ENCODE results near the gene PCID2.

The PCID2 gene

GRCh38 chr13:113187263-113187669 lies 21.2 kb downstream of the PCID2 start:
- H3K27ac ChIP-seq (ENCODE audit: low read depth, low read length), result no peak overlapping the region
- WGBS (ENCODE audit: extremely low coverage, insufficient coverage, insufficient read length), result no CpG with 5 or more reads among the region's 9 CpGs
- DNase-seq, result peak; percentile 92 to 96

GRCh38 chr13:113186061-113186900 lies 22.2 kb downstream of the PCID2 start:
- Histone ChIP-seq H3K4me2 (ENCODE audit: low read length) (no peak overlapping the region), H2BK120ac (ENCODE audit: insufficient read depth, low read length, poor library complexity) (no peak overlapping the region), H4K91ac (ENCODE audit: low read depth, low read length) (no peak overlapping the region), H2AK5ac (ENCODE audit: low read length) (no peak overlapping the region), H4K8ac (ENCODE audit: low read depth, low read length) (peak overlapping the region; percentile 33), H3K4ac (ENCODE audit: low read depth, low read length) (no peak overlapping the region), H3K27ac (ENCODE audit: low read depth, low read length) (no peak overlapping the region), H3K79me1 (ENCODE audit: low read length) (no peaks in the 10 kb centered on the region), H3K18ac (ENCODE audit: low read length) (no peak overlapping the region), H3K79me2 (ENCODE audit: control insufficient read depth, insufficient read depth, low read length, poor library complexity) (no peaks in the 10 kb centered on the region), H3K27me3 (ENCODE audit: insufficient read depth, low read length) (no peaks in the 10 kb centered on the region), H2BK5ac (ENCODE audit: low read depth, low read length, poor library complexity) (no peak overlapping the region), H3K9ac (ENCODE audit: low read length) (peak overlapping the region; percentile 46), H3K36me3 (ENCODE audit: control insufficient read depth in 1 of 2, insufficient read depth in 2 of 2, low read length in 2 of 2) (peaks cover 23 to 33% of the 10 kb centered on the region in 2 experiments), H3K4me1 (ENCODE audit: control insufficient read depth in 1 of 2, insufficient read depth in 2 of 2, low read length in 2 of 2) (peaks cover 0 to 4% of the 10 kb centered on the region in 2 experiments), H2BK12ac (ENCODE audit: low read length) (no peak overlapping the region), H4K12ac (ENCODE audit: low read depth, low read length) (no peak overlapping the region), H3K14ac (ENCODE audit: low read length) (no peak overlapping the region), H3K23ac (ENCODE audit: low read length) (no peak overlapping the region), H2AFZ (ENCODE audit: insufficient read depth, low read length, poor library complexity) (no peak overlapping the region), H3K4me3 (ENCODE audit: low read depth, low read length) (no peak overlapping the region), H3K9me3 (ENCODE audit: insufficient read depth, low read depth, low read length) (no peaks in the 10 kb centered on the region)
- no peak for DNase-seq
- WGBS (ENCODE audit: extremely low coverage, insufficient coverage, insufficient read length), result no CpG with 5 or more reads among the region's 13 CpGs

More at GRCh38 chr13:113187263-113187669, 21.2 kb downstream of the PCID2 start:
- no peak overlapping the region for H3K23ac ChIP-seq (ENCODE audit: low read length)
- no peaks in the 10 kb centered on the region for H3K79me2 ChIP-seq (ENCODE audit: control insufficient read depth, insufficient read depth, low read length, poor library complexity)
- no peak overlapping the region for H4K12ac ChIP-seq (ENCODE audit: low read depth, low read length)
- H2BK5ac ChIP-seq (ENCODE audit: low read depth, low read length, poor library complexity), result no peak overlapping the region
- H3K79me1 ChIP-seq (ENCODE audit: low read length), result no peaks in the 10 kb centered on the region
- no peaks in the 10 kb centered on the region for H3K9me3 ChIP-seq (ENCODE audit: insufficient read depth, low read depth, low read length)
- H3K4me1 ChIP-seq (ENCODE audit: control insufficient read depth in 1 of 2, insufficient read depth in 2 of 2, low read length in 2 of 2), result peaks cover 0 to 4% of the 10 kb centered on the region in 2 experiments
- H2AFZ ChIP-seq (ENCODE audit: insufficient read depth, low read length, poor library complexity), result no peak overlapping the region
- H3K14ac ChIP-seq (ENCODE audit: low read length), result no peak overlapping the region
- peaks cover 19 to 29% of the 10 kb centered on the region in 2 experiments for H3K36me3 ChIP-seq (ENCODE audit: control insufficient read depth in 1 of 2, insufficient read depth in 2 of 2, low read length in 2 of 2)
- no peak overlapping the region for H3K9ac ChIP-seq (ENCODE audit: low read length)
- H2BK12ac ChIP-seq (ENCODE audit: low read length), result no peak overlapping the region
- H2BK120ac ChIP-seq (ENCODE audit: insufficient read depth, low read length, poor library complexity), result no peak overlapping the region
- H3K18ac ChIP-seq (ENCODE audit: low read length), result no peak overlapping the region
- H2AK5ac ChIP-seq (ENCODE audit: low read length), result no peak overlapping the region
- H3K4me3 ChIP-seq (ENCODE audit: low read depth, low read length), result no peak overlapping the region
- H4K8ac ChIP-seq (ENCODE audit: low read depth, low read length), result no peak overlapping the region
- no peak overlapping the region for H3K4ac ChIP-seq (ENCODE audit: low read depth, low read length)
- H3K27me3 ChIP-seq (ENCODE audit: insufficient read depth, low read length), result no peaks in the 10 kb centered on the region
- no peak overlapping the region for H4K91ac ChIP-seq (ENCODE audit: low read depth, low read length)
- H3K4me2 ChIP-seq (ENCODE audit: low read length), result no peak overlapping the region

- H3K79me1 ChIP-seq (ENCODE audit: low read length), result no peaks in the 10 kb centered on the region
- H3K79me2 ChIP-seq (ENCODE audit: control insufficient read depth, insufficient read depth, low read length, poor library complexity), result no peaks in the 10 kb centered on the region
- peaks cover 0 to 4% of the 10 kb centered on the region in 2 experiments for H3K4me1 ChIP-seq (ENCODE audit: control insufficient read depth in 1 of 2, insufficient read depth in 2 of 2, low read length in 2 of 2)
- no peak overlapping the region for H2BK5ac ChIP-seq (ENCODE audit: low read depth, low read length, poor library complexity)
- no peak overlapping the region for H3K27ac ChIP-seq (ENCODE audit: low read depth, low read length)
- H3K14ac ChIP-seq (ENCODE audit: low read length), result no peak overlapping the region
- H2AFZ ChIP-seq (ENCODE audit: insufficient read depth, low read length, poor library complexity), result no peak overlapping the region
- no peak overlapping the region for H3K4me2 ChIP-seq (ENCODE audit: low read length)
- H3K36me3 ChIP-seq (ENCODE audit: control insufficient read depth in 1 of 2, insufficient read depth in 2 of 2, low read length in 2 of 2), result peaks cover 29 to 38% of the 10 kb centered on the region in 2 experiments
- H3K27me3 ChIP-seq (ENCODE audit: insufficient read depth, low read length), result no peaks in the 10 kb centered on the region
- no peak overlapping the region for H3K4ac ChIP-seq (ENCODE audit: low read depth, low read length)
- no CpG with 5 or more reads among the region's 22 CpGs for WGBS (ENCODE audit: extremely low coverage, insufficient coverage, insufficient read length)
- H2AK5ac ChIP-seq (ENCODE audit: low read length), result no peak overlapping the region
- no peak overlapping the region for H2BK120ac ChIP-seq (ENCODE audit: insufficient read depth, low read length, poor library complexity)
- DNase-seq, result no peak
- H2BK12ac ChIP-seq (ENCODE audit: low read length), result no peak overlapping the region
- no peak overlapping the region for H3K9ac ChIP-seq (ENCODE audit: low read length)
- H4K91ac ChIP-seq (ENCODE audit: low read depth, low read length), result no peak overlapping the region
- no peak overlapping the region for H3K18ac ChIP-seq (ENCODE audit: low read length)
- no peaks in the 10 kb centered on the region for H3K9me3 ChIP-seq (ENCODE audit: insufficient read depth, low read depth, low read length)
- H3K4me3 ChIP-seq (ENCODE audit: low read depth, low read length), result no peak overlapping the region
- no peak overlapping the region for H3K23ac ChIP-seq (ENCODE audit: low read length)
- H4K12ac ChIP-seq (ENCODE audit: low read depth, low read length), result no peak overlapping the region
- no peak overlapping the region for H4K8ac ChIP-seq (ENCODE audit: low read depth, low read length)
Observed at GRCh38 chr13:113184568-113185440, 23.7 kb downstream of the PCID2 start.

- Histone ChIP-seq H4K12ac (ENCODE audit: low read depth, low read length) (no peak overlapping the region), H3K27ac (ENCODE audit: low read depth, low read length) (no peak overlapping the region), H3K79me1 (ENCODE audit: low read length) (no peaks in the 10 kb centered on the region), H3K4me3 (ENCODE audit: low read depth, low read length) (no peak overlapping the region), H2AFZ (ENCODE audit: insufficient read depth, low read length, poor library complexity) (no peak overlapping the region), H3K9ac (ENCODE audit: low read length) (no peak overlapping the region), H3K36me3 (ENCODE audit: control insufficient read depth in 1 of 2, insufficient read depth in 2 of 2, low read length in 2 of 2) (peaks cover 33 to 42% of the 10 kb centered on the region in 2 experiments), H3K9me3 (ENCODE audit: insufficient read depth, low read depth, low read length) (no peaks in the 10 kb centered on the region), H3K27me3 (ENCODE audit: insufficient read depth, low read length) (no peaks in the 10 kb centered on the region), H3K4ac (ENCODE audit: low read depth, low read length) (no peak overlapping the region), H3K14ac (ENCODE audit: low read length) (no peak overlapping the region), H3K4me2 (ENCODE audit: low read length) (no peak overlapping the region), H2BK5ac (ENCODE audit: low read depth, low read length, poor library complexity) (no peak overlapping the region), H2BK12ac (ENCODE audit: low read length) (no peak overlapping the region), H2AK5ac (ENCODE audit: low read length) (no peak overlapping the region), H4K8ac (ENCODE audit: low read depth, low read length) (no peak overlapping the region), H3K79me2 (ENCODE audit: control insufficient read depth, insufficient read depth, low read length, poor library complexity) (no peaks in the 10 kb centered on the region), H2BK120ac (ENCODE audit: insufficient read depth, low read length, poor library complexity) (no peak overlapping the region), H3K4me1 (ENCODE audit: control insufficient read depth in 1 of 2, insufficient read depth in 2 of 2, low read length in 2 of 2) (peaks cover 0 to 4% of the 10 kb centered on the region in 2 experiments), H3K18ac (ENCODE audit: low read length) (no peak overlapping the region), H4K91ac (ENCODE audit: low read depth, low read length) (no peak overlapping the region), H3K23ac (ENCODE audit: low read length) (no peak overlapping the region)
- WGBS (ENCODE audit: extremely low coverage, insufficient coverage, insufficient read length), result no CpG with 5 or more reads among the region's 14 CpGs
- no peak for DNase-seq
Observed at GRCh38 chr13:113183450-113184129, 24.9 kb downstream of the PCID2 start.

Measured in trophoblast cell (in vitro differentiated cells and primary cell).